Right lobe of liver (tissue), 6 donors: ENCODE results near the gene ATP6V0D1. TPM values are rescaled to one million over a fixed set of nuclear protein-coding genes. Genes with fewer than 3 reads are reported as not detected.

Source experiments
- ATAC-seq, 4 donors: fragments of 200-7000 bp; cut with Tn5 transposase; one replicate each; pipeline ENCODE4 v1.9.1; 2020; ENCODE audit warnings: mild to moderate bottlenecking in 4 of 4, moderate library complexity in 4 of 4
- DNase-seq, 3 donors: peaks; one replicate each; pipeline ENCODE4 v3.0.0-alpha.2; 2020
- H3K27ac ChIP-seq, 3 donors: fragments of 200-600 bp; one replicate each; pipeline ENCODE4 v1.8.0; 2022
- H3K27me3 ChIP-seq, 2 donors: fragments of 200-600 bp; one replicate each; pipeline ENCODE4 v1.8.0; 2022
- H3K36me3 ChIP-seq, 4 donors: fragments of 200-600 bp; sonication (generic) in 1 of 4; one replicate each; pipeline versions ENCODE4 v1.5.1 to v1.8.0; 2017 to 2022; ENCODE audit warnings: control low read depth in 1 of 4
- H3K4me1 ChIP-seq, 4 donors: fragments of 200-600 bp; sonication (generic) in 1 of 4; one replicate each; pipeline versions ENCODE4 v1.5.1 to v1.8.0; 2017 to 2022; ENCODE audit warnings: control low read depth in 1 of 4
- H3K4me3 ChIP-seq, 3 donors: fragments of 200-600 bp; one replicate each; pipeline ENCODE4 v1.8.0; 2022
- H3K9me3 ChIP-seq, 4 donors: fragments of 200-600 bp; sonication (generic) in 1 of 4; one replicate each; pipeline versions ENCODE4 v1.5.1 to v1.8.0; 2017 to 2022; ENCODE audit warnings: control low read depth in 1 of 4
- POLR2A ChIP-seq: fragments of 450-650 bp; IDR thresholded peaks from one replicate; pipeline ENCODE4 v1.6.1; 2017; ENCODE audit warnings: antibody characterized with exemption, mild to moderate bottlenecking
- WGBS: methylation state at CpG from one replicate; pipeline ENCODE4 v1.1.6; 2018; ENCODE audit warnings: low coverage, low lambda C conversion rate; ENCODE audit not compliant: insufficient coverage; ENCODE audit errors: missing lambda C conversion rate; 5-methylcytosine and 5-hydroxymethylcytosine counted together
- intact Hi-C, 2 donors: fragments of 100-400 bp; cut with DNase I; formaldehyde crosslinking; loops; one replicate each; pipeline versions ENCODE4 v1.11.2 to v1.14.1; 2022
- total RNA-seq, 6 experiments: library from RNA; depleted of rRNA in 2 of 6; stranded (reverse); fragments of >200 nt in 2 of 6; fragmentation: NEBNext Ultra II Directional in 3 of 6; extraction: Animal tissue kit (Norgen Biotek cat#: 25700) in 3 of 6; gene quantifications; one replicate each; pipeline versions ENCODE4 v1.1.0 to v1.2.4, GENCODE V29; 2016 to 2023
- TF ChIP-seq, protein P1 (sequence below), 4 donors: fragments of 200-600 bp in 3 of 4; fragments of 450-650 bp in 1 of 4; IDR thresholded peaks; one replicate each; pipeline versions ENCODE4 v1.5.1 to v1.8.0; 2016 to 2022; ENCODE audit warnings: antibody characterized with exemption in 4 of 4, mild to moderate bottlenecking in 2 of 4
- donor health status: DM: no; HTN: yes; CAD: no.
- donor health status: DM: no; HTN: no; CAD: no.
- donor health status: DM: no; HTN: no; CAD: no.
- donor health status: DM: no; HTN: yes; CAD: no.
- donor health status: DM: no; HTN: yes; CAD: no.

The ATP6V0D1 gene
- total RNA-seq, 6 experiments from 2014 or later: 33.6 to 84.6 (median 47.0) TPM

DNA sequence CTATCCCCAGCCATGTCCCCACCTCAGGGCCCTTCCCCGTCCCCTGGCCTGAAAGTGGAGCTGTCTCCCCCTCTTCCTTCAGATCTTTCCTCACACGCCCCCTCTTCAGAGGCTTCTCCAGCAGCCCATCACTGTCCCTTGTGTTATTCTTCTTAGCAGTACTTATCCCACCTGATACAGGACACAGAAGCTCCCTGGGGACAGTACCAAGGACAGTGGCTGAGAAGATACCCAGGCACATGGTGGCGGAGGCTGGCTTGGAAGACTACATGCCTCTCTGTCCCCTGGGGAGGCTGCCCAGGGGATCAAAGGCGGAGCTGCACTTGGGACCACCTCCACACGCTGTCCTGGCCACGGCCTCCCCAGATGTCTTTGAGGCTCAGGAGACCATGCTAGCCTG, 26.1 kb downstream of the ATP6V0D1 start:
- H3K9me3 ChIP-seq: no peaks in the 10 kb centered on the region
- TF ChIP-seq, protein P1, sequence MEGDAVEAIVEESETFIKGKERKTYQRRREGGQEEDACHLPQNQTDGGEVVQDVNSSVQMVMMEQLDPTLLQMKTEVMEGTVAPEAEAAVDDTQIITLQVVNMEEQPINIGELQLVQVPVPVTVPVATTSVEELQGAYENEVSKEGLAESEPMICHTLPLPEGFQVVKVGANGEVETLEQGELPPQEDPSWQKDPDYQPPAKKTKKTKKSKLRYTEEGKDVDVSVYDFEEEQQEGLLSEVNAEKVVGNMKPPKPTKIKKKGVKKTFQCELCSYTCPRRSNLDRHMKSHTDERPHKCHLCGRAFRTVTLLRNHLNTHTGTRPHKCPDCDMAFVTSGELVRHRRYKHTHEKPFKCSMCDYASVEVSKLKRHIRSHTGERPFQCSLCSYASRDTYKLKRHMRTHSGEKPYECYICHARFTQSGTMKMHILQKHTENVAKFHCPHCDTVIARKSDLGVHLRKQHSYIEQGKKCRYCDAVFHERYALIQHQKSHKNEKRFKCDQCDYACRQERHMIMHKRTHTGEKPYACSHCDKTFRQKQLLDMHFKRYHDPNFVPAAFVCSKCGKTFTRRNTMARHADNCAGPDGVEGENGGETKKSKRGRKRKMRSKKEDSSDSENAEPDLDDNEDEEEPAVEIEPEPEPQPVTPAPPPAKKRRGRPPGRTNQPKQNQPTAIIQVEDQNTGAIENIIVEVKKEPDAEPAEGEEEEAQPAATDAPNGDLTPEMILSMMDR (IDR thresholded peaks at IDR 0.05): no peak
- TF ChIP-seq POLR2A: no peak
- H3K4me3 ChIP-seq: no peak overlapping the region
- intact Hi-C loops: no loop called here
- no peak overlapping the region for H3K27ac ChIP-seq
- peaks cover 0 to 3% (median 1%) of the 10 kb centered on the region in 4 donors for H3K36me3 ChIP-seq
- ATAC-seq (no peak), DNase-seq (no peak)
- peaks cover 0 to 27% (median 13%) of the 10 kb centered on the region in 4 donors for H3K4me1 ChIP-seq
- H3K27me3 ChIP-seq: no peaks in the 10 kb centered on the region
- WGBS: 92% methylated on average over 2 of the region's 6 CpGs

DNA sequence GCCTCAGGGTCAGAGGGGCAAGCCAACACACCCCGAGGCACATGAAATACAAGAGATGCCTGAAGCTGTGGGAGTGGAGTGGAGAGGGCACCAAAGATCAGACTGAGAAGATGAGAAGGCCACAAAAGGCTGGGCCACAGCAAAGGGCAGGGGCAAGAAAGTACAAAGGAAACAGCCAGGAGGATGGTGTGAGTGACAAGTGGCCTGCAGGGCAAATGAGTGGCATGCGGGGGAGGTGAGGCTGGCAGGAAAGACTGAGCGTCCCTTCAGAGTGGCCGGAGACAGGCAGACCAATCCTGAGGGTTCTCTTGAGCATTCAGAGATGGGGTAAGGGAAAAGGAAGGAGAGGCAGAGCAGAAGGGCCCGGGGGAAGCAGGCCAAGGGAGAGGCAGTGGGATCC, 26.9 kb downstream of the ATP6V0D1 start:
- ATAC-seq: no peak
- H3K4me1 ChIP-seq: peaks cover 0 to 27% (median 8%) of the 10 kb centered on the region in 4 donors
- intact Hi-C loops: no loop called here

DNA sequence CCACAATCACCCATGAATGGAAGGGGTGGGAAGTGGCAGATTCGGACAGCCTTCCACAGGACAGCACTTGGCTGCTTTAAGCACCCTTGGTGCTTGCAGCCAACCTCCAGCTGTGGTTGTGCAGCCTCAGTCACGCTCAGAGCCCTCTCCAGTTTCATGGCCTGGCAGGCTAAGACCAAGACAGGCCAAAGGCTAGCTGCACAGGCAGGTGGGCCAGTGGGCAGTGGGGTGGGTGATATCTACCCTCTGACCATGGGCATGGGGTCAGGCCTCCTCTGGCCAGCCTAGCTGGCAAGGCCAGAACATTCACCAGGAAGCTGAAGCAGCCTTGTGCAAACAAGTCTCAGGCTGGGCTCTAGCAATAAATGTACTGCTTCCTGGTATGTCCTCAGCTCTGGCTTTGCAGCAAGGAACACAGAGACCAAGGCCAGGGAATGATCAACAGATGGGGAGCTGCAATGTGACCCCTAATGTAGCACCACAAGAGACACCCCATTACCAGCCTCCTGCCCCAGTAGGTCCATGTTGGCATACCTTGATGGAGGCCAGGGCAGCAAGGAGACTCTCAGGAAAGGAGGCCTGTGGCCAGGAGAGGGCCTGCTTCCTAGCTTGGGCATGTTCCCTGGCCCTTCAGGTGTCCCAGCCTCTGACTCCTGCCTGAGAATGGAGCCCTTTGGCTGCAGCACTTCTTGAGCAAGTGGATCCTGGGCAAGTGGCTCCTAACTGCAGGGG, 29.1 kb downstream of the ATP6V0D1 start:
- ATAC-seq: peak in 1 of 4 donors; percentile 62
- Histone ChIP-seq H3K9me3 (no peaks in the 10 kb centered on the region), H3K27ac (no peak overlapping the region), H3K4me3 (no peak overlapping the region), H3K36me3 (peaks cover 0 to 3% (median 1%) of the 10 kb centered on the region in 4 donors), H3K4me1 (peaks cover 0 to 36% (median 17%) of the 10 kb centered on the region in 4 donors), H3K27me3 (no peaks in the 10 kb centered on the region)
- DNase-seq: no peak
- intact Hi-C loops: no loop called here
- no CpG with 5 or more reads among the region's 2 CpGs for WGBS
- TF ChIP-seq POLR2A: no peak
- TF ChIP-seq, protein P1 (IDR thresholded peaks at IDR 0.05): no peak

More for the DNA sequence above, 26.9 kb downstream of the ATP6V0D1 start:
- no peak for TF ChIP-seq POLR2A
- TF ChIP-seq, protein P1 (IDR thresholded peaks at IDR 0.05): no peak
- no peaks in the 10 kb centered on the region for H3K27me3 ChIP-seq
- peaks cover 0 to 3% (median 1%) of the 10 kb centered on the region in 4 donors for H3K36me3 ChIP-seq
- no peaks in the 10 kb centered on the region for H3K9me3 ChIP-seq
- DNase-seq: no peak
- H3K4me3 ChIP-seq: no peak overlapping the region
- no peak overlapping the region for H3K27ac ChIP-seq
- 85% methylated on average over 3 of the region's 5 CpGs for WGBS

DNA sequence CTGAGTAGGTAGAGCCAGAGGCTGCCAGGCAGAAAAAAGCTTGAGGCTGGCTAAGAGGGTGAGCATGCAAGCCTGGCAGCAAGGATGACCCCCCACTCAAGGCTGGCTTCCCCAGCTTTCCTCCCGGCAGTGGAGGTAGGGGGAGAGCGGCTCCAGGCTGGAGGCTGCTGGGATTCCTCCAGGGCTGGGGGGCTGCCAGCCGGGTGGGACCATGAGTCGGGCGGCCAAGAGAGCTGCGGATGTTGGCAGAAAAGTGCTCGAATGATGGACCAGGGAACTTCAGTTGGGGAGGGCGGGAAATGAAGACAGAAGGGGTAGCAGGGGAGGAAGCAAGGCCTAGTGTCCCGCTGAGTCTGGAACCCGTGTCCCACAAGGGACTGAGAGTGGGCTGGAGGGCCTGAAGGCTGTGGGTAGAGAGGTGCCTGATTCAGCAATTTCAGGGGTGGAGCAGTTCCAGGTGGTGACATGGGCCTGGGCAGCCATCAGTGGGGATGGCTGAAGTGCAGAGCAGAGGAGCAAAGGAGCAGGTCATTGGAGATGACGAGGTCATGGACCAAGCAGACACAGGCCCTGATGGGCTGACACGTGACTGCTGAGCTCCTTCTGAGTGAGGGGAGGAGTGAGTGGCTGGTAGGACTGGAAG, 29.8 kb downstream of the ATP6V0D1 start:
- 76% methylated on average over 9 of the region's 12 CpGs for WGBS
- Histone ChIP-seq H3K9me3 (no peaks in the 10 kb centered on the region), H3K27me3 (no peaks in the 10 kb centered on the region), H3K27ac (no peak overlapping the region), H3K4me1 (peaks cover 0 to 37% (median 23%) of the 10 kb centered on the region in 4 donors), H3K36me3 (peaks cover 0 to 3% (median 1%) of the 10 kb centered on the region in 4 donors), H3K4me3 (no peak overlapping the region)
- ATAC-seq (no peak), DNase-seq (no peak)
- intact Hi-C loops: no loop called here
- TF ChIP-seq, protein P1 (IDR thresholded peaks at IDR 0.05): no peak
- no peak for TF ChIP-seq POLR2A
